ENCODE results near the gene SNX20. TPM values are rescaled to one million over a fixed set of nuclear protein-coding genes. Genes with fewer than 3 reads are reported as not detected.
A peak's percentile ranks its signal among the peaks of the same experiment; 100 is the strongest.

Gene SNX20
- polyA plus RNA-seq, 1 experiment = not detected

- H3K27me3 ChIP-seq (ENCODE audit: control insufficient read depth, insufficient read depth, low read length) = peaks cover 3% of the 10 kb centered on the region
- no peak for DNase-seq (ENCODE audit: low read depth, low spot score)
- CTCF ChIA-PET = no interaction called here
- no peak overlapping the region for H3K4me3 ChIP-seq (ENCODE audit: low read depth, low read length)
- no peaks in the 10 kb centered on the region; the same call in 1 of the 2 replicates for H3K9me3 ChIP-seq (ENCODE audit: control insufficient read depth, insufficient read depth, low read length)
- no peak for TF ChIP-seq CTCF (IDR thresholded peaks at IDR 0.05; ENCODE audit: low read depth, low read length)
- no peak overlapping the region for H3K27ac ChIP-seq (ENCODE audit: low read depth, low read length)
- POLR2A ChIA-PET = no interaction called here
Observed at GRCh38 chr16:50630394-50631020, 50.6 kb downstream of the SNX20 start.

- CTCF ChIA-PET = no interaction called here
- no peak overlapping the region for H3K4me3 ChIP-seq (ENCODE audit: low read depth, low read length)
- no peaks in the 10 kb centered on the region; the same call in 1 of the 2 replicates for H3K9me3 ChIP-seq (ENCODE audit: control insufficient read depth, insufficient read depth, low read length)
- no peak for DNase-seq (ENCODE audit: low read depth, low spot score)
- POLR2A ChIA-PET = no interaction called here
- H3K27me3 ChIP-seq (ENCODE audit: control insufficient read depth, insufficient read depth, low read length) = peaks cover 3% of the 10 kb centered on the region
- H3K27ac ChIP-seq (ENCODE audit: low read depth, low read length) = no peak overlapping the region
- TF ChIP-seq CTCF (IDR thresholded peaks at IDR 0.05; ENCODE audit: low read depth, low read length) = no peak
Observed at GRCh38 chr16:50629334-50629733, 51.8 kb downstream of the SNX20 start.

GRCh38 chr16:50628156-50628802 lies 52.8 kb downstream of the SNX20 start:
- CTCF ChIA-PET = interaction anchor here (0.6 to 1.7 kb wide), 3 partner anchors 34 to 526 kb away, joined by 3 to 6 read pairs (median 5); no protein-coding TSS in a partner anchor
- no peak overlapping the region for H3K4me3 ChIP-seq (ENCODE audit: low read depth, low read length)
- DNase-seq (ENCODE audit: low read depth, low spot score) = no peak
- POLR2A ChIA-PET = no interaction called here
- TF ChIP-seq CTCF (IDR thresholded peaks at IDR 0.05; ENCODE audit: low read depth, low read length) = no peak
- H3K27ac ChIP-seq (ENCODE audit: low read depth, low read length) = no peak overlapping the region
- H3K9me3 ChIP-seq (ENCODE audit: control insufficient read depth, insufficient read depth, low read length) = no peaks in the 10 kb centered on the region
- H3K27me3 ChIP-seq (ENCODE audit: control insufficient read depth, insufficient read depth, low read length) = peaks cover 3% of the 10 kb centered on the region

DNA sequence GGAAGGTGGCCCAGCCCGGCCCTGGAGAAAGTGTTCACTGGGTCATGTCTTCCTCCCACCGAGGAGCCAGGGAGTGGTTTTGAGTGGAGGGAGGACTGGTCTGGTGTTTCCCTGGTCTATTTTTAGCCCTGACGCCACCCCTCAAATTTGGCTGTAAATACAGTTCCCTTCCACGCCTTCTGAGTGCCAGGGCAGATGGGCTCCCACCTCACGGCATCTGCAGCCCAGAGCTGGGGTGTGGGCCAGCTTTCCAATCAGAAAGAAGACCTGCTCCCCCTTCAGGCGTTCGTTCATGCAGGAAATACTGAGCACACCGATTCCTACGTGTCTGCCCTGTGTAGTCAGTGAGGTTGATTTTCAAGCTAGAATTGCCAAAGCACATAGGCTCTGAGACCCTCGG lies 53.7 kb downstream of the SNX20 start:
- H3K27me3 ChIP-seq (ENCODE audit: control insufficient read depth, insufficient read depth, low read length) = peaks cover 3% of the 10 kb centered on the region
- CTCF ChIA-PET = interaction anchor here (1.4 to 1.7 kb wide), 2 partner anchors 33 to 179 kb away, joined by 3 to 6 read pairs; no protein-coding TSS in a partner anchor
- no peak overlapping the region for H3K27ac ChIP-seq (ENCODE audit: low read depth, low read length)
- DNase-seq (ENCODE audit: low read depth, low spot score) = no peak
- peak; percentile 22; the same call in 1 of the 2 replicates for TF ChIP-seq CTCF (IDR thresholded peaks at IDR 0.05; ENCODE audit: low read depth, low read length)
- POLR2A ChIA-PET = no interaction called here
- no peaks in the 10 kb centered on the region for H3K9me3 ChIP-seq (ENCODE audit: control insufficient read depth, insufficient read depth, low read length)
- no peak overlapping the region for H3K4me3 ChIP-seq (ENCODE audit: low read depth, low read length)

DNA sequence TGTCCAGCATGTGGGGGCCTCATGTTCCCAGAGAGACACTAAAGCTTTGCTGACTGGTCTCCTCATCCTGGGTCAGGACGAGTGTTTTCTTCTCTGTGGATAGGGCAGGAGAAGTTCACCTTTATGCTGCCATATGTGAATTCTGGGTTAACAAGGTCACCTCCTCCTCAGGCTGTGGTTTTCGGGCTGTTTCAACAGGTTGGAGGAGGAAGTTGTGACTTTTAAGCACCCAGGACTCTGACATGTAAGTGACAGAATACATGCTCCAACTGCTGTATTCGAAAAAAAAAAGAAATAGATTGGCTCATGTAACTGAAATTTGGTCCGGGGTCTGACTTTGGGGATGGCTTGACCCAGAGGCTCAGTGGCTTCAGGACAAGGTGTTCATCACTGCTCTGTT lies 54.2 kb downstream of the SNX20 start:
- POLR2A ChIA-PET = no interaction called here
- no peak for DNase-seq (ENCODE audit: low read depth, low spot score)
- Histone ChIP-seq H3K9me3 (ENCODE audit: control insufficient read depth, insufficient read depth, low read length) (no peaks in the 10 kb centered on the region), H3K4me3 (ENCODE audit: low read depth, low read length) (no peak overlapping the region), H3K27ac (ENCODE audit: low read depth, low read length) (no peak overlapping the region), H3K27me3 (ENCODE audit: control insufficient read depth, insufficient read depth, low read length) (peaks cover 3% of the 10 kb centered on the region)
- CTCF ChIA-PET = interaction anchor here (1.4 to 1.7 kb wide), 2 partner anchors 33 to 180 kb away, joined by 3 to 6 read pairs; no protein-coding TSS in a partner anchor
- TF ChIP-seq CTCF (IDR thresholded peaks at IDR 0.05; ENCODE audit: low read depth, low read length) = no peak
